HUES48 (cell line): ENCODE results near the gene CLGN.

Experiments used
- H3K27ac ChIP-seq: one replicate; pipeline ENCODE4 v1.7.0; 2013; ENCODE audit warnings: low read depth, low read length, inconsistent platforms
- H3K27me3 ChIP-seq: 2 replicates; pipeline ENCODE4 v1.6.1; 2013; ENCODE audit warnings: mild to moderate bottlenecking, low read length; ENCODE audit not compliant: control insufficient read depth, insufficient read depth
- H3K36me3 ChIP-seq: 2 replicates; pipeline ENCODE4 v1.6.1; 2013; ENCODE audit warnings: low read length; ENCODE audit not compliant: control insufficient read depth, insufficient read depth
- H3K4me1 ChIP-seq: 2 replicates; pipeline ENCODE4 v1.6.1; 2013; ENCODE audit warnings: mild to moderate bottlenecking, low read length; ENCODE audit not compliant: control insufficient read depth, insufficient read depth
- H3K4me3 ChIP-seq: 2 replicates; pipeline ENCODE4 v1.5.1; 2013; ENCODE audit warnings: mild to moderate bottlenecking, low read depth, low read length
- H3K9ac ChIP-seq: 2 replicates; pipeline ENCODE4 v1.6.1; 2013; ENCODE audit warnings: mild to moderate bottlenecking, low read depth, low read length, moderate library complexity
- H3K9me3 ChIP-seq: 2 replicates; pipeline ENCODE4 v1.6.1; 2013; ENCODE audit warnings: low read length; ENCODE audit not compliant: control insufficient read depth, insufficient read depth

The CLGN gene

GRCh38 chr4:140357868-140358267 lies 69.6 kb downstream of the CLGN start:
- Histone ChIP-seq H3K9ac (no peak overlapping the region), H3K27me3 (no peaks in the 10 kb centered on the region), H3K9me3 (no peaks in the 10 kb centered on the region), H3K27ac (no peak overlapping the region), H3K36me3 (no peaks in the 10 kb centered on the region), H3K4me1 (no peaks in the 10 kb centered on the region), H3K4me3 (no peak overlapping the region)

GRCh38 chr4:140355288-140355687 lies 72.2 kb downstream of the CLGN start:
- no peaks in the 10 kb centered on the region for H3K9me3 ChIP-seq

GRCh38 chr4:140353786-140354185 lies 73.7 kb downstream of the CLGN start:
- Histone ChIP-seq H3K4me3 (no peak overlapping the region), H3K4me1 (peaks cover 15% of the 10 kb centered on the region), H3K9ac (no peak overlapping the region), H3K36me3 (no peaks in the 10 kb centered on the region), H3K9me3 (no peaks in the 10 kb centered on the region), H3K27me3 (no peaks in the 10 kb centered on the region), H3K27ac (no peak overlapping the region)

More at GRCh38 chr4:140355288-140355687, 72.2 kb downstream of the CLGN start:
- Histone ChIP-seq H3K4me1 (no peaks in the 10 kb centered on the region), H3K4me3 (no peak overlapping the region), H3K27ac (no peak overlapping the region), H3K36me3 (no peaks in the 10 kb centered on the region), H3K9ac (no peak overlapping the region), H3K27me3 (no peaks in the 10 kb centered on the region)

GRCh38 chr4:140351093-140352075 lies 76.1 kb downstream of the CLGN start:
- no peak overlapping the region for H3K27ac ChIP-seq
- H3K9ac ChIP-seq = no peak overlapping the region
- no peaks in the 10 kb centered on the region for H3K36me3 ChIP-seq
- peaks cover 20% of the 10 kb centered on the region for H3K4me1 ChIP-seq
- H3K27me3 ChIP-seq = no peaks in the 10 kb centered on the region
- no peaks in the 10 kb centered on the region for H3K9me3 ChIP-seq
- no peak overlapping the region for H3K4me3 ChIP-seq

GRCh38 chr4:140349816-140350215 lies 77.6 kb downstream of the CLGN start:
- H3K36me3 ChIP-seq = no peaks in the 10 kb centered on the region
- H3K4me3 ChIP-seq = no peak overlapping the region

GRCh38 chr4:140346136-140346535 lies 81.3 kb downstream of the CLGN start:
- Histone ChIP-seq H3K4me1 (peaks cover 37% of the 10 kb centered on the region), H3K9ac (no peak overlapping the region), H3K36me3 (no peaks in the 10 kb centered on the region), H3K27ac (no peak overlapping the region), H3K9me3 (no peaks in the 10 kb centered on the region), H3K4me3 (no peak overlapping the region), H3K27me3 (no peaks in the 10 kb centered on the region)

More at GRCh38 chr4:140349816-140350215, 77.6 kb downstream of the CLGN start:
- H3K4me1 ChIP-seq = peaks cover 28% of the 10 kb centered on the region
- no peaks in the 10 kb centered on the region for H3K27me3 ChIP-seq
- H3K9me3 ChIP-seq = no peaks in the 10 kb centered on the region
- no peak overlapping the region for H3K9ac ChIP-seq
- no peak overlapping the region for H3K27ac ChIP-seq

GRCh38 chr4:140344621-140345020 lies 82.8 kb downstream of the CLGN start:
- Histone ChIP-seq H3K27me3 (no peaks in the 10 kb centered on the region), H3K9ac (no peak overlapping the region), H3K27ac (peak overlapping the region; percentile 46), H3K4me1 (peaks cover 31% of the 10 kb centered on the region), H3K4me3 (no peak overlapping the region), H3K36me3 (no peaks in the 10 kb centered on the region), H3K9me3 (no peaks in the 10 kb centered on the region)

- no peaks in the 10 kb centered on the region for H3K27me3 ChIP-seq
- H3K4me3 ChIP-seq = no peak overlapping the region
- no peaks in the 10 kb centered on the region for H3K36me3 ChIP-seq
- H3K4me1 ChIP-seq = peaks cover 26% of the 10 kb centered on the region
- peak overlapping the region; percentile 46 for H3K27ac ChIP-seq
- H3K9ac ChIP-seq = no peak overlapping the region
- no peaks in the 10 kb centered on the region for H3K9me3 ChIP-seq
Measured at GRCh38 chr4:140344101-140344500, 83.3 kb downstream of the CLGN start.

- no peak overlapping the region for H3K27ac ChIP-seq
- no peaks in the 10 kb centered on the region for H3K36me3 ChIP-seq
- peaks cover 20% of the 10 kb centered on the region for H3K4me1 ChIP-seq
- H3K9me3 ChIP-seq = no peaks in the 10 kb centered on the region
- no peak overlapping the region for H3K9ac ChIP-seq
- no peaks in the 10 kb centered on the region for H3K27me3 ChIP-seq
- H3K4me3 ChIP-seq = no peak overlapping the region
Measured at GRCh38 chr4:140343303-140343702, 84.1 kb downstream of the CLGN start.

- H3K36me3 ChIP-seq = no peaks in the 10 kb centered on the region
- no peak overlapping the region for H3K4me3 ChIP-seq
- no peaks in the 10 kb centered on the region for H3K27me3 ChIP-seq
- no peak overlapping the region for H3K9ac ChIP-seq
- no peak overlapping the region for H3K27ac ChIP-seq
- no peaks in the 10 kb centered on the region for H3K9me3 ChIP-seq
- H3K4me1 ChIP-seq = peaks cover 20% of the 10 kb centered on the region
Measured at GRCh38 chr4:140342620-140343019, 84.8 kb downstream of the CLGN start.
